GM06990 (cell line): Measurements from ENCODE around the gene GRB7.

Source experiments
- DNase-seq: peaks from one replicate; pipeline ENCODE4 v3.0.0-alpha.2; 2011; ENCODE audit not compliant: insufficient read length; ENCODE audit errors: extremely low read depth
- H3K27me3 ChIP-seq: replicated peaks from 2 replicates; pipeline ENCODE4 v1.6.0; 2011; ENCODE audit warnings: low read length; ENCODE audit not compliant: control insufficient read depth, insufficient read depth
- H3K36me3 ChIP-seq: 2 replicates; pipeline ENCODE4 v1.5.1; 2011; ENCODE audit warnings: low read length; ENCODE audit not compliant: control insufficient read depth, insufficient read depth
- H3K4me3 ChIP-seq: replicated peaks from 2 replicates; pipeline ENCODE4 v1.5.1; 2011; ENCODE audit warnings: low read depth, mild to moderate bottlenecking, control low read depth, low read length
- TF ChIP-seq, protein P1 (sequence below): IDR thresholded peaks from 2 replicates; pipeline ENCODE4 v1.5.1; 2011; ENCODE audit warnings: low read length, control low read depth, mild to moderate bottlenecking, inconsistent platforms; ENCODE audit not compliant: insufficient read depth, poor library complexity, severe bottlenecking

The GRB7 gene

DNA sequence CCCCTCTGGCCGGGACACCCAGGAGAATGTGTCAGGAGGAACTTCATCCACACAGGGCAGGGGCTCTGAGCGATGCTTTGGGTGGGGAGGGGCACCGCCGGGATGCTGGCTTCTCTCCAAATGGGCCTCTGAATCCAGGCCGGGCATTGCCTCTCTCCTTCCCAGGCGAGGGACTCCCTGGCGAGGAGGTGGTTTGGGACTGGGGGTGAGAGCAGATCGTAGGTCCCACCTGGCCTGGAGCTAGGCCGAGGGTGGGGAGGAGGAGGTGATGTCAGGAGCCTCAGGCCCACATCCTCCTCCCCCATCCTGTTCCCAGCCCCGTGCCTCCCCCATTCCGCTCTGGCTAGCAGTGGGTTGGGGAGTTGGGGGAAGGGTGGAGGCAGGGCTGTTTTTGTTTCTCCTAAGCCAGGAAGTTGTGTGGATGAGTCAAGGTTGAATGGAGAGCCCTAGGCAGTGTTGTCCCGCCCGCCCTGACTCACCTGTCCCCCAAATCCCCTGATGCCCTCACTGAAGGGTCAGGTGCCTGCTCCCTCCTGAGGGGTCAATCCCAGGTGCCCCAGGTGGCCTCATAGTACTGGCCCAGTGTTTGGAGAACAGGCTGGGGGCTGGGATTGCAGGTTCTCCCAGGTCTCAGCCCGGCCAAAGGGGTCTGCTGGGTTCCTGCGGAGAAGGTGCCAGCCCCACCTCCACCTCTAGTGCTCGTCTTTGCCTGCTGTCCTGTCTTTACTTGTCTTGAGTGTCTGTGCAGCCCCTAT lies 2.8 kb downstream of the GRB7 start:
- no peak overlapping the region for H3K4me3 ChIP-seq
- H3K36me3 ChIP-seq: no peaks in the 10 kb centered on the region
- TF ChIP-seq, protein P1, sequence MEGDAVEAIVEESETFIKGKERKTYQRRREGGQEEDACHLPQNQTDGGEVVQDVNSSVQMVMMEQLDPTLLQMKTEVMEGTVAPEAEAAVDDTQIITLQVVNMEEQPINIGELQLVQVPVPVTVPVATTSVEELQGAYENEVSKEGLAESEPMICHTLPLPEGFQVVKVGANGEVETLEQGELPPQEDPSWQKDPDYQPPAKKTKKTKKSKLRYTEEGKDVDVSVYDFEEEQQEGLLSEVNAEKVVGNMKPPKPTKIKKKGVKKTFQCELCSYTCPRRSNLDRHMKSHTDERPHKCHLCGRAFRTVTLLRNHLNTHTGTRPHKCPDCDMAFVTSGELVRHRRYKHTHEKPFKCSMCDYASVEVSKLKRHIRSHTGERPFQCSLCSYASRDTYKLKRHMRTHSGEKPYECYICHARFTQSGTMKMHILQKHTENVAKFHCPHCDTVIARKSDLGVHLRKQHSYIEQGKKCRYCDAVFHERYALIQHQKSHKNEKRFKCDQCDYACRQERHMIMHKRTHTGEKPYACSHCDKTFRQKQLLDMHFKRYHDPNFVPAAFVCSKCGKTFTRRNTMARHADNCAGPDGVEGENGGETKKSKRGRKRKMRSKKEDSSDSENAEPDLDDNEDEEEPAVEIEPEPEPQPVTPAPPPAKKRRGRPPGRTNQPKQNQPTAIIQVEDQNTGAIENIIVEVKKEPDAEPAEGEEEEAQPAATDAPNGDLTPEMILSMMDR: no peak
- no peak for DNase-seq
- no peaks in the 10 kb centered on the region for H3K27me3 ChIP-seq

DNA sequence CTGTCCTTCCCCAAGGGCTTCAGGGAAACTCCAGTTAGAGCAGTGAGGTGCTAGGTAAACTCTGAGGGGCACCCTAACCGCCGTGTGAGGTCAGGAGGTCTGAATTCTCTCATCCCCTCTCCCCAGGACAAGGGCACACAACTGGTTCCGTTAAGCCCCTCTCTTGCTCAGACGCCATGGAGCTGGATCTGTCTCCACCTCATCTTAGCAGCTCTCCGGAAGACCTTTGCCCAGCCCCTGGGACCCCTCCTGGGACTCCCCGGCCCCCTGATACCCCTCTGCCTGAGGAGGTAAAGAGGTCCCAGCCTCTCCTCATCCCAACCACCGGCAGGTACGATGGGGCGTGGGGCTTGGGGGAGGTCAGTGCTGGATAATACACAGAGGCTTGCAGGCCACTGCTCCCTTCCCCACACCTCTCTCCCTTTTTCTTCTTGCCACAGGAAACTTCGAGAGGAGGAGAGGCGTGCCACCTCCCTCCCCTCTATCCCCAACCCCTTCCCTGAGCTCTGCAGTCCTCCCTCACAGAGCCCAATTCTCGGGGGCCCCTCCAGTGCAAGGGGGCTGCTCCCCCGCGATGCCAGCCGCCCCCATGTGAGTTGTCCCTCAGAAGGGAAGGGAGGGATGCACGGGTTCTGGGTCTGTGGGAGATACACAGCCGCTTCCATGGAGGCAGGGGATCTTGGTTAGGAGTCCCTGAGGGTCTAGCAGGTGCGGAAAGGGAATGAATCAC lies 4.6 kb downstream of the GRB7 start:
- no peak overlapping the region for H3K4me3 ChIP-seq
- DNase-seq: no peak
- no peaks in the 10 kb centered on the region for H3K27me3 ChIP-seq
- H3K36me3 ChIP-seq: no peaks in the 10 kb centered on the region
- TF ChIP-seq, protein P1: no peak

DNA sequence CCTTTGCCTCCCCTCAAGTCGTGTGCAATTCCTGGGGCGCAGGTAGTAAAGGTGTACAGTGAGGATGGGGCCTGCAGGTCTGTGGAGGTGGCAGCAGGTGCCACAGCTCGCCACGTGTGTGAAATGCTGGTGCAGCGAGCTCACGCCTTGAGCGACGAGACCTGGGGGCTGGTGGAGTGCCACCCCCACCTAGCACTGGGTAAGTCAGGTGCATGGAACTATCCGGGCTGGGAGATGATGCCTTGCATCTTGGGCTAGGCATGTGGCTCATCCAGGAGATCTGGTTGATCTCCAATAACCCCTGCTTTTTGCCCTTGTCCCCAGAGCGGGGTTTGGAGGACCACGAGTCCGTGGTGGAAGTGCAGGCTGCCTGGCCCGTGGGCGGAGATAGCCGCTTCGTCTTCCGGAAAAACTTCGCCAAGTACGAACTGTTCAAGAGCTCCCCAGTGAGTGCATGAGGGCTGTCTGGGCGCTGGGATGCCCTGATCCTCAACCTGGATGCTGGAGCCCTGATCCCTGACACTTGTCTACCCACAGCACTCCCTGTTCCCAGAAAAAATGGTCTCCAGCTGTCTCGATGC lies 5.2 kb downstream of the GRB7 start:
- DNase-seq: no peak
- TF ChIP-seq, protein P1: no peak
- no peak overlapping the region for H3K4me3 ChIP-seq
- H3K36me3 ChIP-seq: no peaks in the 10 kb centered on the region
- H3K27me3 ChIP-seq: no peaks in the 10 kb centered on the region

DNA sequence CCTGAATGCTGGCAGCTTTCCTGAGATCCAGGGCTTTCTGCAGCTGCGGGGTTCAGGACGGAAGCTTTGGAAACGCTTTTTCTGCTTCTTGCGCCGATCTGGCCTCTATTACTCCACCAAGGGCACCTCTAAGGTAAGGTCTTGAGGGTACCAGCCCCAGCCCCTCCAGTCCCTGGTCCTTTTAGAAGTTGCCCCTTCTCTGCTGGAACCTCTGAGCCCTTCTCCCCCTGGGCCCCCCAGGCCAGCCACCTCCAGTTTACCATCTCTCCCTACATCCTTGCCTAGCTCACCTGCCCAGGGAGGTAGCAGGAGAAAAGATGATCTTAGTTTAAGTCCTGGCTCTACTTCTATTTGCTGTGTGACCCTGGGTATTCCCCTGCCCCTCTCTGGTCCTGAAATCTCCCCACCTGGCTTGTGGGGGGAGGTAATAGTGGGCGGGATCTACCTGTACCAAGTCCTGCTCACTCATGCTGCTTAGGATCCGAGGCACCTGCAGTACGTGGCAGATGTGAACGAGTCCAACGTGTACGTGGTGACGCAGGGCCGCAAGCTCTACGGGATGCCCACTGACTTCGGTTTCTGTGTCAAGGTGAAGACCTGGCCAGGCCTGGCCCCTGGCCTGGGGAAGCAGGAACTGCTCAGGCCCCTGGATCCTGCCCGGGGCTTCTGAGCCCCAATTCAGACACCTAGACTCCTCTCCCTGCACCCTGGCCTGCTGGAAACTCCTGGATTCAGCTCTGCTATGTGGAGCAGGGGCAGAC lies 6.5 kb downstream of the GRB7 start:
- TF ChIP-seq, protein P1: no peak

DNA sequence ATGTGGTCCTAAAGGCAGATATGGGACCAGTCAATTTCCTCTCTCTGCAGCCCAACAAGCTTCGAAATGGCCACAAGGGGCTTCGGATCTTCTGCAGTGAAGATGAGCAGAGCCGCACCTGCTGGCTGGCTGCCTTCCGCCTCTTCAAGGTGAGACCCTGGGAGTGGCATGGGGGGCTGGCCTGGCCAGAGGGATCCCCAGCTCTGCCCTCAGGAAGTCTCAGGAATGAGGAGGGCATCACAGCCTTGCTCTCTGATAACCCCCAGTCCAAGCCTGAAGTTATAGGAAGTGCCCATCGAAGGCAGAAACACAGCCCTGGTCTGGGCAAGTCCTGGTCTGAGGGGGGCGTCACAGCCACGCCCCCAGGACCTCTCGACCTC lies 7.1 kb downstream of the GRB7 start:
- Histone ChIP-seq H3K27me3 (no peaks in the 10 kb centered on the region), H3K36me3 (no peaks in the 10 kb centered on the region)
- TF ChIP-seq, protein P1: no peak

More for the DNA sequence above, 6.5 kb downstream of the GRB7 start:
- H3K4me3 ChIP-seq: no peak overlapping the region
- H3K27me3 ChIP-seq: no peaks in the 10 kb centered on the region
- no peaks in the 10 kb centered on the region for H3K36me3 ChIP-seq
- no peak for DNase-seq

More for the DNA sequence above, 7.1 kb downstream of the GRB7 start:
- no peak overlapping the region for H3K4me3 ChIP-seq
- no peak for DNase-seq
